ENCODE measurements around the gene SLC6A17. TPM values are rescaled to one million over a fixed set of nuclear protein-coding genes. Genes with fewer than 3 reads are reported as not detected.

SLC6A17 gene
- total RNA-seq, 1 donor = under 0.01 TPM

DNA sequence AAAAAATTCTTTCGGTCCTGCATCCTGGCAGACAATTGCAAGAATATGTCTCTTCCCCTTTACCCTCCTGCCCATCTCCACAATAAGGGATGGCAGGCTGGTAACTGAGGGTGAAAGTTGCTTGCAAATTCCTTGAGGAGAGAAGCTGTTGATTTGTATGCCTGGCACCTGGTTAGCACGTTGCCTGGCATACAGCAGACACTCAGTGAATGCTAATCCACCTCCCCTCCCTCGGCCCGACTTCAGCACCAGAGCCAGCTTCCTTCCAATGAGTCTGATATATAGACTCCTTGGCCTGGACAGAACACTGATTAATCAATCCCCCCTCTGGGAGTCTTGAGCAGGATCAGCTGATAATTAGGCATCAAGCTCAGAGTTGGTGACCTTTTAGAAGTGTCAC lies 99.0 kb downstream of the SLC6A17 start:
- no peak for DNase-seq (ENCODE audit: low read depth)
- TF ChIP-seq, protein P1, sequence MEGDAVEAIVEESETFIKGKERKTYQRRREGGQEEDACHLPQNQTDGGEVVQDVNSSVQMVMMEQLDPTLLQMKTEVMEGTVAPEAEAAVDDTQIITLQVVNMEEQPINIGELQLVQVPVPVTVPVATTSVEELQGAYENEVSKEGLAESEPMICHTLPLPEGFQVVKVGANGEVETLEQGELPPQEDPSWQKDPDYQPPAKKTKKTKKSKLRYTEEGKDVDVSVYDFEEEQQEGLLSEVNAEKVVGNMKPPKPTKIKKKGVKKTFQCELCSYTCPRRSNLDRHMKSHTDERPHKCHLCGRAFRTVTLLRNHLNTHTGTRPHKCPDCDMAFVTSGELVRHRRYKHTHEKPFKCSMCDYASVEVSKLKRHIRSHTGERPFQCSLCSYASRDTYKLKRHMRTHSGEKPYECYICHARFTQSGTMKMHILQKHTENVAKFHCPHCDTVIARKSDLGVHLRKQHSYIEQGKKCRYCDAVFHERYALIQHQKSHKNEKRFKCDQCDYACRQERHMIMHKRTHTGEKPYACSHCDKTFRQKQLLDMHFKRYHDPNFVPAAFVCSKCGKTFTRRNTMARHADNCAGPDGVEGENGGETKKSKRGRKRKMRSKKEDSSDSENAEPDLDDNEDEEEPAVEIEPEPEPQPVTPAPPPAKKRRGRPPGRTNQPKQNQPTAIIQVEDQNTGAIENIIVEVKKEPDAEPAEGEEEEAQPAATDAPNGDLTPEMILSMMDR (IDR thresholded peaks at IDR 0.05; ENCODE audit: insufficient read depth, low read depth, low read length) = no peak
- no peak overlapping the region for H3K4me3 ChIP-seq (ENCODE audit: low read depth, low read length)

DNA sequence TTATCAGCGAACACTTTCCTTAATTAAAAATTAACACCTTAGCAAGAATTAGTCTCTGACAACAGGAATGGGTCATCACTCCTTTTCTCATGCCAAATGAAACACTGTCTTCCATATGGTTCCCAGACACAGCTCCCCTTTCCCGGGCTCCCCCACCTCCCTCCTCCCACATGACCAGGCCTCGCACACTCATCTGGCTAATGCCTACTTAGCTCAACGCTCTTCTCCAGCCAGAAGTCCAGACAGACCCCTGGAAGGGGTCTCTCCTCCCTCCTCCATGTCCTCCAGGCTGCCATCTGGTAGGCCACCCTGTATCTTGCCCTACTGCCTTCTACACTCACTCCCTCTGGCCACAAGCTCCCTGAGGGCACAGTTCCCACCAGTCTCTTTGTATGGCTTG lies 99.7 kb downstream of the SLC6A17 start:
- DNase-seq (ENCODE audit: low read depth) = no peak
- TF ChIP-seq, protein P1 (IDR thresholded peaks at IDR 0.05; ENCODE audit: insufficient read depth, low read depth, low read length) = no peak
- no peak overlapping the region for H3K4me3 ChIP-seq (ENCODE audit: low read depth, low read length)

DNA sequence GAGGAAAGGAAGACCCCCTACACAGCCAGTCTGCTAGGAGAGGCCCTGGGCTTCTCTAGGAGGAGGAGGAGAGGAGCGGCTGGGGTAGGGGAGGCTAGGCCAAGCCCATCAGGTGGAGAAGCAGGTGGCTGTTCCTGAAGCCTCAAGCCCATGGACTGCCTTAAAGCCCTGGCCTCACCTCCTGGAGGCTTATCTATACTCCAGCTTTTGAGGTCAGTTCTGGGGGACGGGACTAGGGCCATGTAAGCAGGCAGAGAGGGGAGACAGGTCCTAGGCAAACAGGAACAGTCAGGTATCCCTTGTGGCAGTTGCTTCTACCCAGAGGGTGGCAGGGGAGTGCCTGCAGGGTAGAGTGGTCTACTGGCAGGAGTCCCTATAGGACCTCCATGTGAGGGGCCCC lies 100.5 kb downstream of the SLC6A17 start:
- no peak for DNase-seq (ENCODE audit: low read depth)
- TF ChIP-seq, protein P1 (IDR thresholded peaks at IDR 0.05; ENCODE audit: insufficient read depth, low read depth, low read length) = no peak
- H3K4me3 ChIP-seq (ENCODE audit: low read depth, low read length) = no peak overlapping the region

Other genes starting within 250 kb of the SLC6A17 start
- 24.5 and 64.8 TPM in 2 replicates for gene CSF1, start 239.6 kb upstream of the SLC6A17 start, total RNA-seq
- gene AHCYL1, start 165.7 kb upstream of the SLC6A17 start, total RNA-seq = 49.0 and 66.9 TPM in 2 replicates
- 48.3 and 52.2 TPM in 2 replicates for gene STRIP1, start 115.9 kb upstream of the SLC6A17 start, total RNA-seq
- not detected in 2 replicates for gene ALX3, start 79.8 kb upstream of the SLC6A17 start, total RNA-seq
- gene UBL4B, start 38.1 kb upstream of the SLC6A17 start, total RNA-seq = under 0.01 TPM in 1 of 2 replicates, not detected in the other
- gene KCNC4, start 59.8 kb downstream of the SLC6A17 start, total RNA-seq = 0.64 and 1.7 TPM in 2 replicates
- gene RBM15, start 188.9 kb downstream of the SLC6A17 start, total RNA-seq = 42.2 and 54.0 TPM in 2 replicates
- gene SLC16A4, start 240.5 kb downstream of the SLC6A17 start, total RNA-seq = 73.4 and 241 TPM in 2 replicates

Data from fibroblast of villous mesenchyme (primary cell).